Measurements from ENCODE around the gene ATP1A3. TPM values are rescaled to one million over a fixed set of nuclear protein-coding genes. Genes with fewer than 3 reads are reported as not detected.

Gene ATP1A3
- total RNA-seq, 1 experiment from 2014 or later = 8.5 TPM

DNA sequence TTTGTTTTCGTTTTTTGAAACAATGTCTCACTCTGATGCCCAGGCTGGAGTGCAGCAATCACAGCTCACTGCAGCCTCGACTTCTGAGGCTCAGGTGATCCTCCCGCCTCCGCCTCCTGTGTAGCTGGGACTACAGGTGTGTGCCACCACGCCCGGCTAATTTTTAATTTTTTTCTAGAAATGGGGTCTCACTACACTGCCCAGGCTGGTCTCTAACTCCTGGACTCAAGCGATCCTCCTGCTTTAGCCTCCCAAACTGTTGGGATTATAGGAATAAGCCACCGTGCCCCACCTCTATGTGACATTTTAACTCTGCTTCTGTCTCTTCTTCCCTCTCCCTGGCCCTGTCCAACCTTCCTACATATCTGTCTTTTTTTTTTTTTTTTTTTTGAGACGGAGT lies 5.1 kb downstream of the ATP1A3 start:
- Histone ChIP-seq H3K4me1 (ENCODE audit: insufficient read depth, low read length, poor library complexity, severe bottlenecking) (no peaks in the 10 kb centered on the region), H3K4me3 (ENCODE audit: low read depth, low read length, poor library complexity, severe bottlenecking) (no peak overlapping the region), H3K27me3 (replicated peaks; ENCODE audit: insufficient read depth, low read depth, low read length, poor library complexity) (no peaks in the 10 kb centered on the region), H3K9me3 (ENCODE audit: low read depth, low read length, poor library complexity, severe bottlenecking) (no peaks in the 10 kb centered on the region), H3K27ac (ENCODE audit: low read depth, low read length, poor library complexity, severe bottlenecking) (no peak overlapping the region), H3K36me3 (ENCODE audit: insufficient read depth, low read length, poor library complexity, severe bottlenecking) (no peaks in the 10 kb centered on the region)
- POLR2A ChIA-PET (ENCODE audit: low non-redundant PET) = no interaction called here
- TF ChIP-seq, protein P1, sequence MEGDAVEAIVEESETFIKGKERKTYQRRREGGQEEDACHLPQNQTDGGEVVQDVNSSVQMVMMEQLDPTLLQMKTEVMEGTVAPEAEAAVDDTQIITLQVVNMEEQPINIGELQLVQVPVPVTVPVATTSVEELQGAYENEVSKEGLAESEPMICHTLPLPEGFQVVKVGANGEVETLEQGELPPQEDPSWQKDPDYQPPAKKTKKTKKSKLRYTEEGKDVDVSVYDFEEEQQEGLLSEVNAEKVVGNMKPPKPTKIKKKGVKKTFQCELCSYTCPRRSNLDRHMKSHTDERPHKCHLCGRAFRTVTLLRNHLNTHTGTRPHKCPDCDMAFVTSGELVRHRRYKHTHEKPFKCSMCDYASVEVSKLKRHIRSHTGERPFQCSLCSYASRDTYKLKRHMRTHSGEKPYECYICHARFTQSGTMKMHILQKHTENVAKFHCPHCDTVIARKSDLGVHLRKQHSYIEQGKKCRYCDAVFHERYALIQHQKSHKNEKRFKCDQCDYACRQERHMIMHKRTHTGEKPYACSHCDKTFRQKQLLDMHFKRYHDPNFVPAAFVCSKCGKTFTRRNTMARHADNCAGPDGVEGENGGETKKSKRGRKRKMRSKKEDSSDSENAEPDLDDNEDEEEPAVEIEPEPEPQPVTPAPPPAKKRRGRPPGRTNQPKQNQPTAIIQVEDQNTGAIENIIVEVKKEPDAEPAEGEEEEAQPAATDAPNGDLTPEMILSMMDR (conservative IDR thresholded peaks at IDR 0.05; ENCODE audit: low read depth, low read length) = no peak
- TF ChIP-seq EZH2 (IDR thresholded peaks at IDR 0.05; ENCODE audit: borderline replicate concordance, low read depth, low read length, poor library complexity, severe bottlenecking) = no peak
- no TSS peak for BruUV-seq (replicated peaks)
- CTCF ChIA-PET = interaction anchor here (0.6 kb wide), 1 partner anchor 36 kb away, joined by 3 read pairs; no protein-coding TSS in a partner anchor
- intact Hi-C loops (cut with micrococcal nuclease; ENCODE audit: unreplicated experiment) = no loop called here
- DNase-seq (ENCODE audit: low spot score) = no peak

DNA sequence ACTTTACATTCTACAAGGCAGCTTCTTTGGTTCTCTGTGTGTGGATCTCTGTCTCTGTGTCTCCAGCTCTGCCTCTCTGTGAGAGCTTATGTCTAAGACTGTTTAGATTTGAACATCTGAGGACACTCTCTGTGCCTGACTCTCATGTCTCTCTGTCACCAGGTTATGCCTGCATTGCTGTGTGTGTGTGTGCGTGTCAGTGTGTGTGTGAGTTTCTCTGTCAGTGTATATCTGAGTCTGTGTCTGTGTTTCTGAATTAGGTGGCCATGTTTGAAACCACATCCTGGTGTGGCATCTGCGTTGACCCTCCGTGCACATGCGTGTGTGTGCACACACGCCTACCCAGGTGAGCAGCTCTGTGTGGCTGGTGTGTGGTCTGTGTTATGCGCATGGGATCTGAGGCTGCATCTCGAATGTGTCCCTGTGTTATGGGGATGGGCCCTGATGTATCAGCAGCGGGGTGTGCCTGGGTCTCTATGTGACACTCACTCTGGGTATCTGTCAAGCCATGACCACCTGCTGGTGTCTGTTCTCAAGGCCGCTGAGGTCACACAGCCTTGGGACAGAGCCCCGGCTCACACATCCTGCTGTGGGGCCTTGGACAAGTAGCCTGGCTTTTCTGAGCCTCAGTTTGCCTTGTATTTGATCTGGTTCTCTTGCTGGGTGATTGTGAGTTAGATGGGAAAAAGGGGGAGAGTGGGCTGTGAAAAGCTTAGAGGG lies 6.7 kb downstream of the ATP1A3 start:
- Histone ChIP-seq H3K36me3 (ENCODE audit: insufficient read depth, low read length, poor library complexity, severe bottlenecking) (no peaks in the 10 kb centered on the region), H3K27ac (ENCODE audit: low read depth, low read length, poor library complexity, severe bottlenecking) (no peak overlapping the region), H3K4me3 (ENCODE audit: low read depth, low read length, poor library complexity, severe bottlenecking) (no peak overlapping the region), H3K9me3 (ENCODE audit: low read depth, low read length, poor library complexity, severe bottlenecking) (no peaks in the 10 kb centered on the region), H3K4me1 (ENCODE audit: insufficient read depth, low read length, poor library complexity, severe bottlenecking) (no peaks in the 10 kb centered on the region), H3K27me3 (replicated peaks; ENCODE audit: insufficient read depth, low read depth, low read length, poor library complexity) (no peaks in the 10 kb centered on the region)
- POLR2A ChIA-PET (ENCODE audit: low non-redundant PET) = no interaction called here
- TF ChIP-seq EZH2 (IDR thresholded peaks at IDR 0.05; ENCODE audit: borderline replicate concordance, low read depth, low read length, poor library complexity, severe bottlenecking) = no peak
- intact Hi-C loops (cut with micrococcal nuclease; ENCODE audit: unreplicated experiment) = no loop called here
- CTCF ChIA-PET = no interaction called here
- DNase-seq (ENCODE audit: low spot score) = no peak
- BruUV-seq (replicated peaks) = no TSS peak

DNA sequence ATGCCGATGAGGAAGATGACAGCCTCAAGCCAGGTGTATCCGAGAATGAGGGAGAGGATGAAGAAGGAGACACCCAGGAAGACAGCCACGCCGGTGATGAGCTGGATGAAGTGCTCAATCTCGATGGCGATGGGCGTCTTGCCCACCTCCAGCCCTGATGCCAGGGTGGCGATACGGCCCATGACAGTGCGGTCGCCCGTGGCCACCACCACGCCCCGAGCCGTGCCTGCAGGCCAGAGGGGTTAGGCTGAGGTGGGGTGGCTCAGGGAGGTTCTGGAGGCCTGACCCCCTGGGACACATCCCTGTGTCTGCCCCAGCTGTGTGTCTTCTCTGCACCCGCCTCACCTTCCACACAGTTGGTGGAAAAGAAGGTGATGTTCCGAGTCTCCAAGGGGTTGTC lies 9.1 kb downstream of the ATP1A3 start:
- H3K27me3 ChIP-seq (replicated peaks; ENCODE audit: insufficient read depth, low read depth, low read length, poor library complexity) = no peaks in the 10 kb centered on the region
- POLR2A ChIA-PET (ENCODE audit: low non-redundant PET) = no interaction called here
- intact Hi-C loops (cut with micrococcal nuclease; ENCODE audit: unreplicated experiment) = no loop called here

DNA sequence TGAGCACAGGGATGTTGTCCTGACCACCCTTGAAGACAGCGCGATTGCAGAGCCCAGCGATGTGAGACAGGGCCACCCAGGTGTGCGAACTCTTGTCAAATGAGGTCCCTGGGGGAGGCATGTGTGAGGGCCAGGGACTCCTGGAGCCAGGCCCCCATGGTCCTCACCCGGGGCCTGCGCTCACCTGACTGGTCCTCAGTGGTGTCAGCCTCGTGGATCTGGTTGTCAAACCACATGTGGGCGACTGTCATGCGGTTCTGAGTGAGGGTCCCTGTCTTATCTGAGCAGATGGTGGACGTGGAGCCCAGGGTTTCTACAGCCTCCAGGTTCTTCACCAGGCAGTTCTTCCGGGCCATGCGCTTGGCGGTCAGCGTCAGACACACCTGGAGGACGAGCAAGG lies 12.3 kb downstream of the ATP1A3 start:
- no peaks in the 10 kb centered on the region for H3K4me1 ChIP-seq (ENCODE audit: insufficient read depth, low read length, poor library complexity, severe bottlenecking)
- H3K36me3 ChIP-seq (ENCODE audit: insufficient read depth, low read length, poor library complexity, severe bottlenecking) = no peaks in the 10 kb centered on the region
- TF ChIP-seq, protein P1 (conservative IDR thresholded peaks at IDR 0.05; ENCODE audit: low read depth, low read length) = no peak
- TF ChIP-seq EZH2 (IDR thresholded peaks at IDR 0.05; ENCODE audit: borderline replicate concordance, low read depth, low read length, poor library complexity, severe bottlenecking) = no peak
- DNase-seq (ENCODE audit: low spot score) = no peak
- ChIA-PET CTCF (no interaction called here), POLR2A (ENCODE audit: low non-redundant PET) (no interaction called here)
- no TSS peak for BruUV-seq (replicated peaks)
- intact Hi-C loops (cut with micrococcal nuclease; ENCODE audit: unreplicated experiment) = no loop called here
- no peaks in the 10 kb centered on the region for H3K27me3 ChIP-seq (replicated peaks; ENCODE audit: insufficient read depth, low read depth, low read length, poor library complexity)
- no peak overlapping the region for H3K27ac ChIP-seq (ENCODE audit: low read depth, low read length, poor library complexity, severe bottlenecking)
- no peaks in the 10 kb centered on the region for H3K9me3 ChIP-seq (ENCODE audit: low read depth, low read length, poor library complexity, severe bottlenecking)
- no peak overlapping the region for H3K4me3 ChIP-seq (ENCODE audit: low read depth, low read length, poor library complexity, severe bottlenecking)

More for the DNA sequence above, 9.1 kb downstream of the ATP1A3 start:
- no peaks in the 10 kb centered on the region for H3K9me3 ChIP-seq (ENCODE audit: low read depth, low read length, poor library complexity, severe bottlenecking)
- no peaks in the 10 kb centered on the region for H3K4me1 ChIP-seq (ENCODE audit: insufficient read depth, low read length, poor library complexity, severe bottlenecking)
- no TSS peak for BruUV-seq (replicated peaks)
- DNase-seq (ENCODE audit: low spot score) = no peak
- H3K4me3 ChIP-seq (ENCODE audit: low read depth, low read length, poor library complexity, severe bottlenecking) = no peak overlapping the region
- no peaks in the 10 kb centered on the region for H3K36me3 ChIP-seq (ENCODE audit: insufficient read depth, low read length, poor library complexity, severe bottlenecking)
- CTCF ChIA-PET = no interaction called here
- TF ChIP-seq EZH2 (IDR thresholded peaks at IDR 0.05; ENCODE audit: borderline replicate concordance, low read depth, low read length, poor library complexity, severe bottlenecking) = no peak
- H3K27ac ChIP-seq (ENCODE audit: low read depth, low read length, poor library complexity, severe bottlenecking) = no peak overlapping the region
